HL-60 (cell line): ENCODE data around the gene MAP3K19.

ENCODE experiments used
- DNase-seq, 2 experiments: peaks; one replicate each; pipeline ENCODE4 v3.0.0-alpha.2; 2010 to 2020; ENCODE audit warnings: low read depth in 1 of 2, low spot score in 1 of 2
- H3K27ac ChIP-seq: fragments of 250-450 bp; sonication (Bioruptor Pico); replicated peaks from 2 replicates; pipeline ENCODE4 v1.5.1; 2020; ENCODE audit warnings: mild to moderate bottlenecking, moderate library complexity
- H3K27me3 ChIP-seq: fragments of 250-450 bp; sonication (Bioruptor Pico); 2 replicates; pipeline ENCODE4 v1.5.1; 2021; ENCODE audit warnings: mild to moderate bottlenecking, moderate library complexity; ENCODE audit not compliant: insufficient read depth, poor library complexity, severe bottlenecking
- H3K4me3 ChIP-seq: replicated peaks from 2 replicates; pipeline ENCODE4 v1.5.1; 2011; ENCODE audit warnings: mild to moderate bottlenecking, control low read depth, low read length; ENCODE audit not compliant: insufficient read depth
- CTCF ChIP-seq: IDR thresholded peaks from one replicate; pipeline ENCODE4 v1.5.1; 2011; ENCODE audit warnings: low read length, control low read depth, inconsistent platforms; ENCODE audit not compliant: insufficient read depth
- GABPA ChIP-seq: IDR thresholded peaks from 2 replicates; pipeline ENCODE4 v1.6.1; 2012; ENCODE audit warnings: low read depth
- POLR2AphosphoS5 ChIP-seq: IDR thresholded peaks from 2 replicates; pipeline ENCODE4 v1.6.1; 2012; ENCODE audit warnings: low read depth
- SPI1 ChIP-seq: IDR thresholded peaks from 2 replicates; pipeline ENCODE4 v1.6.1; 2012; ENCODE audit warnings: low read depth, mild to moderate bottlenecking, borderline replicate concordance
- TF ChIP-seq, protein P1 (sequence below): IDR thresholded peaks from 2 replicates; pipeline ENCODE4 v1.6.1; 2012; ENCODE audit warnings: low read depth; ENCODE audit not compliant: insufficient replicate concordance

MAP3K19 gene

GRCh38 chr2:134949981-134950708 lies 97.1 kb downstream of the MAP3K19 start:
- TF ChIP-seq CTCF (no peak), GABPA (no peak), SPI1 (no peak), POLR2AphosphoS5 (no peak)
- TF ChIP-seq, protein P1, sequence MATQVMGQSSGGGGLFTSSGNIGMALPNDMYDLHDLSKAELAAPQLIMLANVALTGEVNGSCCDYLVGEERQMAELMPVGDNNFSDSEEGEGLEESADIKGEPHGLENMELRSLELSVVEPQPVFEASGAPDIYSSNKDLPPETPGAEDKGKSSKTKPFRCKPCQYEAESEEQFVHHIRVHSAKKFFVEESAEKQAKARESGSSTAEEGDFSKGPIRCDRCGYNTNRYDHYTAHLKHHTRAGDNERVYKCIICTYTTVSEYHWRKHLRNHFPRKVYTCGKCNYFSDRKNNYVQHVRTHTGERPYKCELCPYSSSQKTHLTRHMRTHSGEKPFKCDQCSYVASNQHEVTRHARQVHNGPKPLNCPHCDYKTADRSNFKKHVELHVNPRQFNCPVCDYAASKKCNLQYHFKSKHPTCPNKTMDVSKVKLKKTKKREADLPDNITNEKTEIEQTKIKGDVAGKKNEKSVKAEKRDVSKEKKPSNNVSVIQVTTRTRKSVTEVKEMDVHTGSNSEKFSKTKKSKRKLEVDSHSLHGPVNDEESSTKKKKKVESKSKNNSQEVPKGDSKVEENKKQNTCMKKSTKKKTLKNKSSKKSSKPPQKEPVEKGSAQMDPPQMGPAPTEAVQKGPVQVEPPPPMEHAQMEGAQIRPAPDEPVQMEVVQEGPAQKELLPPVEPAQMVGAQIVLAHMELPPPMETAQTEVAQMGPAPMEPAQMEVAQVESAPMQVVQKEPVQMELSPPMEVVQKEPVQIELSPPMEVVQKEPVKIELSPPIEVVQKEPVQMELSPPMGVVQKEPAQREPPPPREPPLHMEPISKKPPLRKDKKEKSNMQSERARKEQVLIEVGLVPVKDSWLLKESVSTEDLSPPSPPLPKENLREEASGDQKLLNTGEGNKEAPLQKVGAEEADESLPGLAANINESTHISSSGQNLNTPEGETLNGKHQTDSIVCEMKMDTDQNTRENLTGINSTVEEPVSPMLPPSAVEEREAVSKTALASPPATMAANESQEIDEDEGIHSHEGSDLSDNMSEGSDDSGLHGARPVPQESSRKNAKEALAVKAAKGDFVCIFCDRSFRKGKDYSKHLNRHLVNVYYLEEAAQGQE, result no peak

DNA sequence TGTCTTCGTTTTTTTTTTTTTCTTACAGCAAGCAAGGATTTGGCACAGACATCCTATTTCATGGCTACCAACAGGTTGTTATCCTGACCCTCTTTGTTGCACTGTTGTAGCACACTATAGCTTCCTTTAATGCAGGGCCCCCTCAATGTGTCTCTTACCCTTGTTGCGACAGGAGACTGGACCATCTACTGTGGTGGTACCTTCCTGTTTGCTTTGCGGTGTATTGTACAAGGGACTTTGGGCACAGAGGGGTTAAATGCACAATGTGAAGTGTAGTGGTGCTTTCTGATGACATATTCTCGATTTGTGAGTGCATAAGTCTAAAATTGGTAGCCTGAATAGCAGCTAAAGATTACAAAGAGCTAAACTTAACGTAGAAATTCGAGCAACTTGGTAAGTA lies 101.2 kb downstream of the MAP3K19 start:
- no peak overlapping the region for H3K27ac ChIP-seq
- no peaks in the 10 kb centered on the region for H3K27me3 ChIP-seq

More at GRCh38 chr2:134949981-134950708, 97.1 kb downstream of the MAP3K19 start:
- no peak for DNase-seq
- Histone ChIP-seq H3K4me3 (no peak overlapping the region), H3K27me3 (no peaks in the 10 kb centered on the region), H3K27ac (no peak overlapping the region)

DNA sequence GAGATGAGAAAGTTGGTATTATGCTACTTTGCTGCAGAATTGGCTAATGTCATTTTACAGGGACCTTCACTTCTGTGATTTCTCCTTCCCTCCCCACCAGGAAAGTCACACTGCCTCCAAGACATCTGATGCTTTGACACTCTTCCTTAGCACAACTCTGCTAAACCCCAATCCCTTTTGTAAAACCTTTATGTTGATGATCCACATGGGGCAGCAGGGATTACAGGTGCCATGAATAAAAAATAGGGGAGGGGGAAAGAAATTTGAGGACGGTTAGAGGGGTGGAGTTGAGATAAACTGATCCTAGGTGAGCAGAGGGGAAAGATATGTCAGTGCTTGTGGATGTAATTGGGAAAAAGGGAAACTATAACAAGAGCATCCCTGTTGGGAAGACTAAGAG lies 102.3 kb downstream of the MAP3K19 start:
- H3K27ac ChIP-seq, result no peak overlapping the region
- no peaks in the 10 kb centered on the region for H3K27me3 ChIP-seq
- no peak for DNase-seq
- no peak for TF ChIP-seq GABPA
- TF ChIP-seq POLR2AphosphoS5, result no peak
- TF ChIP-seq, protein P1, result no peak
- no peak for TF ChIP-seq CTCF
- no peak for TF ChIP-seq SPI1
- no peak overlapping the region for H3K4me3 ChIP-seq

More for the DNA sequence above, 101.2 kb downstream of the MAP3K19 start:
- no peak for TF ChIP-seq CTCF
- TF ChIP-seq SPI1, result no peak
- H3K4me3 ChIP-seq, result no peak overlapping the region
- no peak for DNase-seq

DNA sequence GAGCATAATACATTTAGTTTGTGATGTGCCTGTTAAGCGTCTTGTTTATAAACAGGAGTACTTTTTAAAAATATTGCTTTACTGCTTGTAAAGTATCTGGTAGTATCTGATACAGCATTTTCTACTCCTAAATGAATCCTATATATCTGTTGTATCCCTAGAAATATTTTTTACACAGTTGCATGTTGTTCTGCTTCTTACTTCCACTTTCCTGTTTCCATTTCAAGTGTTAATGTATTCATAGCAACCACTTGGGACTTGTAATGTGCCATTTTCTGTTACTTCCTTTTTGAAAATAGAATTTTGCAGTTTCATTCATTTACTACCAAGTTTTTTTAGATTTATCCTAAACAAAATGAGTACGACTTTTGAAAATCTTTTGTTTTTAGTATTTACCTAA lies 103.7 kb downstream of the MAP3K19 start:
- TF ChIP-seq POLR2AphosphoS5 (no peak), SPI1 (no peak), CTCF (no peak)
- TF ChIP-seq, protein P1, result no peak
- H3K4me3 ChIP-seq, result no peak overlapping the region

More for the DNA sequence above, 103.7 kb downstream of the MAP3K19 start:
- Histone ChIP-seq H3K27ac (peak overlapping the region; percentile 38), H3K27me3 (no peaks in the 10 kb centered on the region)
- DNase-seq, result no peak
